HG03045 (cell line): Measurements from ENCODE around the gene EHD1.
"Not testable (repeated sequence)": the region's sequence is repeated elsewhere in the genome, so short reads cannot be mapped to it uniquely, and the experiment has no call there.

Experiments used
- ATAC-seq: cut with Tn5 transposase; IDR thresholded peaks from one replicate; pipeline ENCODE4 v1.9.1; 2021; ENCODE audit warnings: mild to moderate bottlenecking, moderate library complexity; ENCODE audit not compliant: unreplicated experiment

EHD1 gene

GRCh38 chr11:64859542-64860414 is 18.6 kb downstream of the EHD1 start:
- peak; percentile 69 for ATAC-seq

GRCh38 chr11:64858467-64859263 is 19.8 kb downstream of the EHD1 start:
- no peak for ATAC-seq

DNA sequence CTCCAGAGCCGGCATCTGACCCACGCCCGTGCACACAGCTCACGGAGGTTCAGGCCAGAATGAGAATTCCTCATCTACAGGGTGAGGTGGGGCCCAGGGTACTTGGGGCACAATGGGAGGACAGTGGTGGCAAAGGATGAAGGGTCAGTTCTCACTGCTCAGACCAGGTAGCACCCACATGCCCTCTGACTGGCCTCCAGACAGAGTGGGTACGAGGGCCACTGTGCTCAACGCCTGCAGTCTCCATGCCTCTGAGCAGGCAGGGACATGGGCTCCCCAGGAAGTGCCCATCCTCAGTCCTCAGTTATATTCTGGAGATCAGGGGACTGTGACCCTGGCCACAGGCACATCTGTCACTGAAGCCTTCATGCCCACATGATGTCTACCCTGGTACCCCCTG is 20.9 kb downstream of the EHD1 start:
- ATAC-seq, result no peak

DNA sequence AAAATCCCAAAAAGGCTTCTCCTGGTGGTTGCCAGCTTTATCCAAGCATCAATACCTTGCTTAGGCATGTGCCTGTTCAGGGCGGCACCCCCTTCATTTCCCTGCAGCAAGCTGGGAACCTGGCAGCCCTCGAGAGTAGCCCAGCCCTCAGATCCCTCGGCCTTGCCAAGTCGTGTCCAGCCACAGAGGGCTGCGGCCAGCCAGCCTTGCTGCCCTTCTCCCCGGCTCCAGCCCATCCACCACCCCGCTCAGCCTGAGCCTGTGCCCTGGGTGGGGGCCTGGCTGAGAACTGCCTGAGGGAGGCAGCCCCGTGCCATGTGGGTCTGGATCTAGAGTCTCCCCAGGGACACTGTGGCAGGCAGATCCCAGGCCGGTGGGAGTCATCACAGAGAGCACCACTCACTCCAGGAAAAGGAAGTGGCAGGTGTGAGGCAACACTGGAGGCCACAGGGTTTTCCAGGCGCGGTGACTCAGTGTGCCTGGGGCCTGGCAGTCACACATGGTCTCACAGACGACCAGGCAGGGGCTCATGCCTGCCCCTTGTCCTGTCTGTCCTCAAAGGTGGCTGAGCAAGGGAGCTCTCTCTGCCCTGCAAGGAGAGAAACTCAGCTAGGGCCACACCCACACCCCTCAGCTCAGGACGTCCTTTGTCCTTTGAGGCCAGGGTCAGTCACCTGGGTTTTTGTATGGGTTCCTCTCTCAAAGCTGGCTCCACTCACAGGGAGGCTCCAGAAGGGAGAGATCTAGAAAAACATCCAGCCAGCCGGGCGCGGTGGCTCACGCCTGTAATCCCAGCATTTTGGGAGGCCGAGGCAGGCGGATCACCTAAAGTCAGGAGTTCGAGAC is 21.8 kb downstream of the EHD1 start:
- no peak for ATAC-seq

GRCh38 chr11:64855596-64856304 is 22.7 kb downstream of the EHD1 start:
- ATAC-seq, result no peak

GRCh38 chr11:64854534-64855502 is 23.6 kb downstream of the EHD1 start:
- ATAC-seq, result no peak

DNA sequence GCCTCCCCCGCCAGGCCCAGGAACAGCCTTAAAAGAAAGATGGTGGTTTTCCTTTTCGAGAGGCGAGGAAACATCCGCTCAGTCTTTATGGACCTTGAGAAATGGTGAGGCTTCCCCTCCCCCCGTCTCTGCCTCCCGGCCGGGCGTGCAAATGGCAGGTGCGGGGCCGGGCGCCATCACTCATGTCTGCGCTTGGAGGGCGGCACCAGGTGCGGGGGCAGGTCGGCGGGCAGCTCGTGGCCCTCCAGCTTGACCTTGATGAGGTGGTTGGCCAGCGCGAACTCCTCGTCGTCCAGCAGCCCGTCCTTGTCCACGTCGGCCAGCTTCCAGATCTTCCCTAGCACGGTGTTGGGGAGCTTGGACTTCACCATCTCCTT is 24.3 kb downstream of the EHD1 start:
- no peak for ATAC-seq

DNA sequence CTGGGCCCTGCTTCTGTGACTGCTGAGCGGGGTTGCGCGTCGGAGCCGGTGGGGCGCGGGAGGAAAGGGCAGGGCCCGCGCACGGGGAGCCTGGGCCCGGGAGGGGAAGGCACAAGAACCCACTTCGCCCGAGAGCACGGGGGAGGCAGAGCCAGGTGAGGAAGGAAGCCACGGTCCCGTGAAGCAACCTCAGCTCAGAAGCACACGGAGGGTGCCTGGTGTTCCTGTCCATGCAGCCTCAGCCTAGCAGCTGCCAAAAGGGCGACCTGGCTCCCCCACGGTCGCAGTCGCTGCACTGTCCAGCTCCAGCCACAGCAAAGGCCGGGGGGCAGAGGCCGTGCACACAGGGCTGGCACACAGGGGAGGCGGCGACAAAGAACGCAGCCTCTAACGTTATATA is 24.7 kb downstream of the EHD1 start:
- ATAC-seq, result no peak

- ATAC-seq, result no peak
Observed at GRCh38 chr11:64852804-64853509, 25.5 kb downstream of the EHD1 start.

GRCh38 chr11:64851831-64852351 is 26.5 kb downstream of the EHD1 start:
- ATAC-seq, result no peak

- peak; percentile 62 for ATAC-seq
Observed at GRCh38 chr11:64850979-64851567, 27.3 kb downstream of the EHD1 start.

DNA sequence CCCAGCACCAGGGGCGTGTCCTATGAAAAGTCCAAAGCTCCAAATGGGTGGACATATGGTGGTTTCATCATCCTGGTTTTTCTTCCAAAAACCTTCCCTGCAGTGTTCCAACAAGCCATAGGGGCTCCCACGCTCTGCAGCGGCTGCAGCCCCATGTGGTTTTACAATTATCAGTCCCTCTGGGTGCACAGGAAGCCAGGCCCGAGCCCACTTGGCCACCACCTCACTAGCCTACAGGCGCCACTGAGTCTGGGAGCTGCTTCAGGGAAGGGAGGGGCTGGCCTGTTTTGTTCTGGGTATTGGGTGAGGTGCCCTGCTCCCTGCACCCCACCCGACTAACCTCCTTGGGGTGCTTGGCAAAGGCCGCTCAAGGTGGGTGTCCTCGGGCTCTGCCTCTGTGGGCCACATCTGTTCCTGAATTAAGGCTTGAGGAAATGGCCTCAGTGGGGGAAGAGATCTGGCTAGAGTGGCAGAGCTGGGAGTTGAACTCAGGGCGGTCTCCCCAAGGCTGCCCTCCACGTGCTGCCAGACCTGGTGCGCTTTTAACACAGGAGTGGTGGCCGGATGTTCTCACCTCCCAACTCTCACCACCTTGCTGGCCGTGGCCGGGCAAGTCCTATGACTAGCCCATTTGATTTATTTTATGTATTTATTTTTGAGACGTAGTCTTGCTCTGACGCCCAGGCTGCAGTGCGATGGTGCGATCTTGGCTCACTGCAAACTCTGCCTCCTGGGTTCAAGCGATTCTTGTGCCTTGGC is 28.6 kb downstream of the EHD1 start:
- no peak for ATAC-seq

GRCh38 chr11:64848826-64849597 is 29.4 kb downstream of the EHD1 start:
- no peak for ATAC-seq

GRCh38 chr11:64848214-64848825 is 30.1 kb downstream of the EHD1 start:
- no peak for ATAC-seq

GRCh38 chr11:64846998-64847666 is 31.3 kb downstream of the EHD1 start:
- ATAC-seq, result no peak

DNA sequence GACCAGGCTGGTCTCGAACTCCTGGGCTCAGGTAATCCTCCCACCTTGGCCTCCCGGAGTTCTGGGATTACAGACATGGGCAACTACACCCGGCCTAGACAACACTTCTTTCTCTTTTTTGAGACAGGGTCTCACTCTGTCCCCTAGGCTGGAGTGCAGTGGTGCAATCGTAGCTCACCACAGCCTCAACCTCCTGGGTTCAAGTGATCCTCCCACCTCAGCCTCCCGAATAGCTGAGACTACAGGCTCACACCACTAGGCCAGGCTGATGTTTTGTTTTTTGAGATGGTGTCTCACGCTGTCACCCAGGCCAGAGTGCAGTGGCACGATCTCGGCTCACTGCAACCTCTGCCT is 32.7 kb downstream of the EHD1 start:
- ATAC-seq, result not testable (repeated sequence)
